OCI-LY3 (cell line): ENCODE measurements around the gene TARBP1.

Source experiments
- EZH2phosphoT487 ChIP-seq: fragments of 200-600 bp; shearing (Covaris generic); IDR thresholded peaks from 2 replicates; pipeline ENCODE4 v1.6.1; 2018; ENCODE audit warnings: antibody characterized with exemption, mixed run types, low read depth
- TF ChIP-seq, protein P1 (sequence below): fragments of 200-600, 300-600 bp; sonication (generic); IDR thresholded peaks from 2 replicates; pipeline ENCODE4 v1.5.1; 2014; ENCODE audit warnings: antibody characterized with exemption, low read length, low read depth

DNA sequence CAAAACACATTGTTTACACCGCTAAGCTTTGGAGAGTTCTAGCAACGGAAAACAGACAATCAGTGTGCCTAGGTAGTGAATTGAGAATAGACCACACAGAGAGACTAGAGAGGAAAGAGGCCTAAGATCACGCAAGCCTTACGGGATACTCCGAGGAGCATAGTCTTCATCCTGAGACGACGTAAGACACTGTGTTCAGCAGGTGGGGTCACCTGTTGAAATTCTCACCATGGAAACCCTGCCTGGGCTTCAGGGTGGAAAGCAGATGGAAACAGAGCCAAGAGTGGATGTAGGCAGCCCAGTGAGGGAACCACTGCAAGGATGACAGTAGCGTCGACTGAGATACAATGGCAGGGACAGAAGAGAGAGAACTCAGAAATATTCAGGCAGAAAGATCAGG, 65.5 kb downstream of the TARBP1 start:
- TF ChIP-seq, protein P1, sequence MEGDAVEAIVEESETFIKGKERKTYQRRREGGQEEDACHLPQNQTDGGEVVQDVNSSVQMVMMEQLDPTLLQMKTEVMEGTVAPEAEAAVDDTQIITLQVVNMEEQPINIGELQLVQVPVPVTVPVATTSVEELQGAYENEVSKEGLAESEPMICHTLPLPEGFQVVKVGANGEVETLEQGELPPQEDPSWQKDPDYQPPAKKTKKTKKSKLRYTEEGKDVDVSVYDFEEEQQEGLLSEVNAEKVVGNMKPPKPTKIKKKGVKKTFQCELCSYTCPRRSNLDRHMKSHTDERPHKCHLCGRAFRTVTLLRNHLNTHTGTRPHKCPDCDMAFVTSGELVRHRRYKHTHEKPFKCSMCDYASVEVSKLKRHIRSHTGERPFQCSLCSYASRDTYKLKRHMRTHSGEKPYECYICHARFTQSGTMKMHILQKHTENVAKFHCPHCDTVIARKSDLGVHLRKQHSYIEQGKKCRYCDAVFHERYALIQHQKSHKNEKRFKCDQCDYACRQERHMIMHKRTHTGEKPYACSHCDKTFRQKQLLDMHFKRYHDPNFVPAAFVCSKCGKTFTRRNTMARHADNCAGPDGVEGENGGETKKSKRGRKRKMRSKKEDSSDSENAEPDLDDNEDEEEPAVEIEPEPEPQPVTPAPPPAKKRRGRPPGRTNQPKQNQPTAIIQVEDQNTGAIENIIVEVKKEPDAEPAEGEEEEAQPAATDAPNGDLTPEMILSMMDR, result no peak
- no peak for TF ChIP-seq EZH2phosphoT487
